Measurements from ENCODE around the gene NPSR1.

NPSR1 gene

GRCh38 chr7:34709771-34710170 is 51.8 kb downstream of the NPSR1 start:
- no peak for DNase-seq
- in situ Hi-C loops (cut with HindIII; ENCODE audit: low pct_ligation_motif_present, low pct_unique_long_range_greater_than_20kb, low sequenced_read_pairs): no loop called here

GRCh38 chr7:34718867-34719266 is 60.8 kb downstream of the NPSR1 start:
- no peak for DNase-seq
- in situ Hi-C loops (cut with HindIII; ENCODE audit: low pct_ligation_motif_present, low pct_unique_long_range_greater_than_20kb, low sequenced_read_pairs): no loop called here

- in situ Hi-C loops (cut with HindIII; ENCODE audit: low pct_ligation_motif_present, low pct_unique_long_range_greater_than_20kb, low sequenced_read_pairs): no loop called here
- DNase-seq: no peak
Observed at GRCh38 chr7:34719636-34720035, 61.6 kb downstream of the NPSR1 start.

- DNase-seq: no peak
- in situ Hi-C loops (cut with HindIII; ENCODE audit: low pct_ligation_motif_present, low pct_unique_long_range_greater_than_20kb, low sequenced_read_pairs): no loop called here
Observed at GRCh38 chr7:34720289-34720688, 62.3 kb downstream of the NPSR1 start.

- in situ Hi-C loops (cut with HindIII; ENCODE audit: low pct_ligation_motif_present, low pct_unique_long_range_greater_than_20kb, low sequenced_read_pairs): no loop called here
- no peak for DNase-seq
Observed at GRCh38 chr7:34723338-34723737, 65.3 kb downstream of the NPSR1 start.

- in situ Hi-C loops (cut with HindIII; ENCODE audit: low pct_ligation_motif_present, low pct_unique_long_range_greater_than_20kb, low sequenced_read_pairs): no loop called here
- DNase-seq: no peak
Observed at GRCh38 chr7:34723866-34724490, 66.0 kb downstream of the NPSR1 start.

- in situ Hi-C loops (cut with HindIII; ENCODE audit: low pct_ligation_motif_present, low pct_unique_long_range_greater_than_20kb, low sequenced_read_pairs): no loop called here
- DNase-seq: no peak
Observed at GRCh38 chr7:34726221-34726620, 68.2 kb downstream of the NPSR1 start.

- in situ Hi-C loops (cut with HindIII; ENCODE audit: low pct_ligation_motif_present, low pct_unique_long_range_greater_than_20kb, low sequenced_read_pairs): no loop called here
- no peak for DNase-seq
Observed at GRCh38 chr7:34727464-34727995, 69.5 kb downstream of the NPSR1 start.

GRCh38 chr7:34728156-34728555 is 70.1 kb downstream of the NPSR1 start:
- in situ Hi-C loops (cut with HindIII; ENCODE audit: low pct_ligation_motif_present, low pct_unique_long_range_greater_than_20kb, low sequenced_read_pairs): no loop called here
- DNase-seq: no peak

- DNase-seq: no peak
- in situ Hi-C loops (cut with HindIII; ENCODE audit: low pct_ligation_motif_present, low pct_unique_long_range_greater_than_20kb, low sequenced_read_pairs): no loop called here
Observed at GRCh38 chr7:34734771-34735170, 76.8 kb downstream of the NPSR1 start.

GRCh38 chr7:34735526-34735925 is 77.5 kb downstream of the NPSR1 start:
- no peak for DNase-seq
- in situ Hi-C loops (cut with HindIII; ENCODE audit: low pct_ligation_motif_present, low pct_unique_long_range_greater_than_20kb, low sequenced_read_pairs): no loop called here

- in situ Hi-C loops (cut with HindIII; ENCODE audit: low pct_ligation_motif_present, low pct_unique_long_range_greater_than_20kb, low sequenced_read_pairs): no loop called here
- no peak for DNase-seq
Observed at GRCh38 chr7:34739651-34740300, 81.8 kb downstream of the NPSR1 start.

GRCh38 chr7:34740840-34741239 is 82.8 kb downstream of the NPSR1 start:
- in situ Hi-C loops (cut with HindIII; ENCODE audit: low pct_ligation_motif_present, low pct_unique_long_range_greater_than_20kb, low sequenced_read_pairs): no loop called here
- DNase-seq: no peak

GRCh38 chr7:34747176-34747781 is 89.3 kb downstream of the NPSR1 start:
- in situ Hi-C loops (cut with HindIII; ENCODE audit: low pct_ligation_motif_present, low pct_unique_long_range_greater_than_20kb, low sequenced_read_pairs): no loop called here
- no peak for DNase-seq

- in situ Hi-C loops (cut with HindIII; ENCODE audit: low pct_ligation_motif_present, low pct_unique_long_range_greater_than_20kb, low sequenced_read_pairs): no loop called here
- peak; percentile 96 for DNase-seq
Observed at GRCh38 chr7:34747867-34748727, 90.1 kb downstream of the NPSR1 start.

- no peak for DNase-seq
- in situ Hi-C loops (cut with HindIII; ENCODE audit: low pct_ligation_motif_present, low pct_unique_long_range_greater_than_20kb, low sequenced_read_pairs): no loop called here
Observed at GRCh38 chr7:34748728-34749089, 90.7 kb downstream of the NPSR1 start.

GRCh38 chr7:34749446-34749845 is 91.4 kb downstream of the NPSR1 start:
- DNase-seq: no peak

GRCh38 chr7:34750209-34750608 is 92.2 kb downstream of the NPSR1 start:
- DNase-seq: no peak
- in situ Hi-C loops (cut with HindIII; ENCODE audit: low pct_ligation_motif_present, low pct_unique_long_range_greater_than_20kb, low sequenced_read_pairs): no loop called here

More at GRCh38 chr7:34749446-34749845, 91.4 kb downstream of the NPSR1 start:
- in situ Hi-C loops (cut with HindIII; ENCODE audit: low pct_ligation_motif_present, low pct_unique_long_range_greater_than_20kb, low sequenced_read_pairs): no loop called here

GRCh38 chr7:34750636-34751035 is 92.6 kb downstream of the NPSR1 start:
- DNase-seq: no peak
- in situ Hi-C loops (cut with HindIII; ENCODE audit: low pct_ligation_motif_present, low pct_unique_long_range_greater_than_20kb, low sequenced_read_pairs): no loop called here

Data from ACHN (cell line).